ENCODE data around the gene GET3. TPM values are rescaled to one million over a fixed set of nuclear protein-coding genes. Genes with fewer than 3 reads are reported as not detected.

The GET3 gene
- total and polyA plus RNA-seq, 2 of the 13 experiments (the other 11 are each of a cell fraction or from before 2014, with no cell fraction given): 57.7 to 59.4 TPM

DNA sequence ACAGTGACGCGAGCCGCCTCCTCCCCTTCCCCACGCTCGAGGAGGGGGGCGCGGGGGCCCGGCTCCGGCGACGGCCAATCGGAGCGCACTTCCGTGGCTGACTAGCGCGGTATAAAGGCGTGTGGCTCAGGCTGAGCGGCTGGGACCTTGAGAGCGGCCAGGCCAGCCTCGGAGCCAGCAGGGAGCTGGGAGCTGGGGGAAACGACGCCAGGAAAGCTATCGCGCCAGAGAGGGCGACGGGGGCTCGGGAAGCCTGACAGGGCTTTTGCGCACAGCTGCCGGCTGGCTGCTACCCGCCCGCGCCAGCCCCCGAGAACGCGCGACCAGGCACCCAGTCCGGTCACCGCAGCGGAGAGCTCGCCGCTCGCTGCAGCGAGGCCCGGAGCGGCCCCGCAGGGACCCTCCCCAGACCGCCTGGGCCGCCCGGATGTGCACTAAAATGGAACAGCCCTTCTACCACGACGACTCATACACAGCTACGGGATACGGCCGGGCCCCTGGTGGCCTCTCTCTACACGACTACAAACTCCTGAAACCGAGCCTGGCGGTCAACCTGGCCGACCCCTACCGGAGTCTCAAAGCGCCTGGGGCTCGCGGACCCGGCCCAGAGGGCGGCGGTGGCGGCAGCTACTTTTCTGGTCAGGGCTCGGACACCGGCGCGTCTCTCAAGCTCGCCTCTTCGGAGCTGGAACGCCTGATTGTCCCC lies 54.2 kb downstream of the GET3 start, which contains the start of gene JUNB (continued):
- TF ChIP-seq, protein P1, sequence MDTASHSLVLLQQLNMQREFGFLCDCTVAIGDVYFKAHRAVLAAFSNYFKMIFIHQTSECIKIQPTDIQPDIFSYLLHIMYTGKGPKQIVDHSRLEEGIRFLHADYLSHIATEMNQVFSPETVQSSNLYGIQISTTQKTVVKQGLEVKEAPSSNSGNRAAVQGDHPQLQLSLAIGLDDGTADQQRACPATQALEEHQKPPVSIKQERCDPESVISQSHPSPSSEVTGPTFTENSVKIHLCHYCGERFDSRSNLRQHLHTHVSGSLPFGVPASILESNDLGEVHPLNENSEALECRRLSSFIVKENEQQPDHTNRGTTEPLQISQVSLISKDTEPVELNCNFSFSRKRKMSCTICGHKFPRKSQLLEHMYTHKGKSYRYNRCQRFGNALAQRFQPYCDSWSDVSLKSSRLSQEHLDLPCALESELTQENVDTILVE (CRISPR knock-in tag; IDR thresholded peaks at IDR 0.05): peak; percentile 87; the same call in 1 of the 2 replicates
- TF ChIP-seq SCMH1 (CRISPR knock-in tag; IDR thresholded peaks at IDR 0.05; ENCODE audit: borderline replicate concordance): no peak
- TF ChIP-seq MAFF (IDR thresholded peaks at IDR 0.05; ENCODE audit: low read depth, low read length): no peak
- TF ChIP-seq ZNF850 (CRISPR knock-in tag; conservative IDR thresholded peaks at IDR 0.05): no peak
- peak; percentile 98 for TF ChIP-seq HIVEP1 (CRISPR knock-in tag; IDR thresholded peaks at IDR 0.05)
- no peak for TF ChIP-seq CEBPB (IDR thresholded peaks at IDR 0.05; ENCODE audit: borderline replicate concordance, low read depth, low read length)
- TF ChIP-seq HDAC1 (CRISPR knock-in tag; IDR thresholded peaks at IDR 0.05): peak; percentile 98
- TF ChIP-seq ZNF44 (CRISPR knock-in tag; IDR thresholded peaks at IDR 0.05): no peak
- no peak for TF ChIP-seq ZNF224 (CRISPR knock-in tag; IDR thresholded peaks at IDR 0.05)
- no peak for TF ChIP-seq PAX8 (CRISPR knock-in tag; IDR thresholded peaks at IDR 0.05; ENCODE audit: borderline replicate concordance)
- TF ChIP-seq, protein P2, sequence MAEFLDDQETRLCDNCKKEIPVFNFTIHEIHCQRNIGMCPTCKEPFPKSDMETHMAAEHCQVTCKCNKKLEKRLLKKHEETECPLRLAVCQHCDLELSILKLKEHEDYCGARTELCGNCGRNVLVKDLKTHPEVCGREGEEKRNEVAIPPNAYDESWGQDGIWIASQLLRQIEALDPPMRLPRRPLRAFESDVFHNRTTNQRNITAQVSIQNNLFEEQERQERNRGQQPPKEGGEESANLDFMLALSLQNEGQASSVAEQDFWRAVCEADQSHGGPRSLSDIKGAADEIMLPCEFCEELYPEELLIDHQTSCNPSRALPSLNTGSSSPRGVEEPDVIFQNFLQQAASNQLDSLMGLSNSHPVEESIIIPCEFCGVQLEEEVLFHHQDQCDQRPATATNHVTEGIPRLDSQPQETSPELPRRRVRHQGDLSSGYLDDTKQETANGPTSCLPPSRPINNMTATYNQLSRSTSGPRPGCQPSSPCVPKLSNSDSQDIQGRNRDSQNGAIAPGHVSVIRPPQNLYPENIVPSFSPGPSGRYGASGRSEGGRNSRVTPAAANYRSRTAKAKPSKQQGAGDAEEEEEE (CRISPR knock-in tag; IDR thresholded peaks at IDR 0.05; ENCODE audit: borderline replicate concordance): no peak
- TF ChIP-seq NFE2L1 (CRISPR knock-in tag; IDR thresholded peaks at IDR 0.05; ENCODE audit: borderline replicate concordance): no peak
- TF ChIP-seq ZFP36L1 (CRISPR knock-in tag; IDR thresholded peaks at IDR 0.05): no peak
- no peak for TF ChIP-seq ZNF468 (CRISPR knock-in tag; IDR thresholded peaks at IDR 0.05)
- TF ChIP-seq, protein P3, sequence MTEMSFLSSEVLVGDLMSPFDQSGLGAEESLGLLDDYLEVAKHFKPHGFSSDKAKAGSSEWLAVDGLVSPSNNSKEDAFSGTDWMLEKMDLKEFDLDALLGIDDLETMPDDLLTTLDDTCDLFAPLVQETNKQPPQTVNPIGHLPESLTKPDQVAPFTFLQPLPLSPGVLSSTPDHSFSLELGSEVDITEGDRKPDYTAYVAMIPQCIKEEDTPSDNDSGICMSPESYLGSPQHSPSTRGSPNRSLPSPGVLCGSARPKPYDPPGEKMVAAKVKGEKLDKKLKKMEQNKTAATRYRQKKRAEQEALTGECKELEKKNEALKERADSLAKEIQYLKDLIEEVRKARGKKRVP (CRISPR knock-in tag; IDR thresholded peaks at IDR 0.05): peak in 1 of 2 experiments; percentile 59; a peak in 2 of 4 replicates
- peak; percentile 97 for TF ChIP-seq ELF1 (CRISPR knock-in tag; IDR thresholded peaks at IDR 0.05)
- TF ChIP-seq, protein P4, sequence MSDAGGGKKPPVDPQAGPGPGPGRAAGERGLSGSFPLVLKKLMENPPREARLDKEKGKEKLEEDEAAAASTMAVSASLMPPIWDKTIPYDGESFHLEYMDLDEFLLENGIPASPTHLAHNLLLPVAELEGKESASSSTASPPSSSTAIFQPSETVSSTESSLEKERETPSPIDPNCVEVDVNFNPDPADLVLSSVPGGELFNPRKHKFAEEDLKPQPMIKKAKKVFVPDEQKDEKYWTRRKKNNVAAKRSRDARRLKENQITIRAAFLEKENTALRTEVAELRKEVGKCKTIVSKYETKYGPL (CRISPR knock-in tag; IDR thresholded peaks at IDR 0.05): no peak
- TF ChIP-seq, protein P5, sequence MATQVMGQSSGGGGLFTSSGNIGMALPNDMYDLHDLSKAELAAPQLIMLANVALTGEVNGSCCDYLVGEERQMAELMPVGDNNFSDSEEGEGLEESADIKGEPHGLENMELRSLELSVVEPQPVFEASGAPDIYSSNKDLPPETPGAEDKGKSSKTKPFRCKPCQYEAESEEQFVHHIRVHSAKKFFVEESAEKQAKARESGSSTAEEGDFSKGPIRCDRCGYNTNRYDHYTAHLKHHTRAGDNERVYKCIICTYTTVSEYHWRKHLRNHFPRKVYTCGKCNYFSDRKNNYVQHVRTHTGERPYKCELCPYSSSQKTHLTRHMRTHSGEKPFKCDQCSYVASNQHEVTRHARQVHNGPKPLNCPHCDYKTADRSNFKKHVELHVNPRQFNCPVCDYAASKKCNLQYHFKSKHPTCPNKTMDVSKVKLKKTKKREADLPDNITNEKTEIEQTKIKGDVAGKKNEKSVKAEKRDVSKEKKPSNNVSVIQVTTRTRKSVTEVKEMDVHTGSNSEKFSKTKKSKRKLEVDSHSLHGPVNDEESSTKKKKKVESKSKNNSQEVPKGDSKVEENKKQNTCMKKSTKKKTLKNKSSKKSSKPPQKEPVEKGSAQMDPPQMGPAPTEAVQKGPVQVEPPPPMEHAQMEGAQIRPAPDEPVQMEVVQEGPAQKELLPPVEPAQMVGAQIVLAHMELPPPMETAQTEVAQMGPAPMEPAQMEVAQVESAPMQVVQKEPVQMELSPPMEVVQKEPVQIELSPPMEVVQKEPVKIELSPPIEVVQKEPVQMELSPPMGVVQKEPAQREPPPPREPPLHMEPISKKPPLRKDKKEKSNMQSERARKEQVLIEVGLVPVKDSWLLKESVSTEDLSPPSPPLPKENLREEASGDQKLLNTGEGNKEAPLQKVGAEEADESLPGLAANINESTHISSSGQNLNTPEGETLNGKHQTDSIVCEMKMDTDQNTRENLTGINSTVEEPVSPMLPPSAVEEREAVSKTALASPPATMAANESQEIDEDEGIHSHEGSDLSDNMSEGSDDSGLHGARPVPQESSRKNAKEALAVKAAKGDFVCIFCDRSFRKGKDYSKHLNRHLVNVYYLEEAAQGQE (IDR thresholded peaks at IDR 0.05; ENCODE audit: borderline replicate concordance in 1 of 2, low read depth in 1 of 2, low read length in 2 of 2): peak in 1 of 2 experiments; percentile 76; a peak in 1 of 4 replicates

Measured in HepG2 (cell line).